ENCODE results near the gene METAP1D. TPM values are rescaled to one million over a fixed set of nuclear protein-coding genes. Genes with fewer than 3 reads are reported as not detected.

METAP1D gene
- polyA plus RNA-seq, 2 of the 4 experiments (the other 2 are of a cell fraction): 7.3 to 13.3 TPM

GRCh38 chr2:172083628-172084394 is 84.1 kb downstream of the METAP1D start:
- ATAC-seq (no peak), DNase-seq (ENCODE audit: low read depth in 1 of 2, low spot score in 1 of 2) (no peak), FAIRE-seq (no peak)
- CTCF ChIA-PET: interaction anchor here (0.7 kb wide), 1 partner anchor 11 kb away, joined by 3 read pairs; no protein-coding TSS in a partner anchor
- peak overlapping the region; percentile 89 for H3K4me2 ChIP-seq
- peak overlapping the region in 1 of 2 experiments; percentile 90; a peak in 3 of 6 replicates for H3K27ac ChIP-seq
- POLR2A ChIA-PET: interaction anchor here (1.0 to 2.7 kb wide), 6 partner anchors 11 to 190 kb away, joined by 4 to 32 read pairs (median 13); partner anchors contain the start of genes DLX2 and SLC25A12
- TF ChIP-seq MAZ (IDR thresholded peaks at IDR 0.05; ENCODE audit: borderline replicate concordance, low read depth, low read length) (no peak), MAFK (IDR thresholded peaks at IDR 0.05; ENCODE audit: partially characterized antibody) (no peak)
- no peaks in the 10 kb centered on the region for H3K9me3 ChIP-seq
- no peaks in the 10 kb centered on the region for H3K4me1 ChIP-seq
- WGBS (ENCODE audit: missing lambda C conversion rate): 95% methylated on average over 21 of the region's 23 CpGs
- no peak overlapping the region for H3K4me3 ChIP-seq

- no peaks in the 10 kb centered on the region for H3K9me3 ChIP-seq
- POLR2A ChIA-PET: interaction anchor here (1.0 to 2.7 kb wide), 7 partner anchors 11 to 191 kb away, joined by 4 to 32 read pairs (median 9); partner anchors contain the start of genes DLX2 and SLC25A12
- H3K4me1 ChIP-seq: no peaks in the 10 kb centered on the region
- H3K4me2 ChIP-seq: peak overlapping the region; percentile 89
- FAIRE-seq: no peak
- no peak for TF ChIP-seq HOXB13 (CRISPR knock-in tag; IDR thresholded peaks at IDR 0.05; ENCODE audit: low read depth)
- TF ChIP-seq NFE2L2 (conservative IDR thresholded peaks at IDR 0.05; ENCODE audit: low read length): no peak
- no peak for TF ChIP-seq RAD21 (conservative IDR thresholded peaks at IDR 0.05 in 1 of 2, IDR thresholded peaks at IDR 0.05 in 1 of 2)
- TF ChIP-seq ELK1 (IDR thresholded peaks at IDR 0.05; ENCODE audit: low read depth, low read length): no peak
- no peak for TF ChIP-seq CBX8 (IDR thresholded peaks at IDR 0.05)
- no peak for TF ChIP-seq POLR2A (IDR thresholded peaks at IDR 0.05; ENCODE audit: low read length)
- TF ChIP-seq USF2 (IDR thresholded peaks at IDR 0.05): no peak
- no peak for TF ChIP-seq MAFK (IDR thresholded peaks at IDR 0.05; ENCODE audit: partially characterized antibody)
- no peak for TF ChIP-seq ZC3H11A (IDR thresholded peaks at IDR 0.05)
- TF ChIP-seq POLR2AphosphoS2 (conservative IDR thresholded peaks at IDR 0.05; ENCODE audit: low read length): no peak
- TF ChIP-seq HDAC2 (IDR thresholded peaks at IDR 0.05): no peak; the same call in 1 of the 2 replicates
- no peak for TF ChIP-seq RARB (CRISPR knock-in tag; IDR thresholded peaks at IDR 0.05)
- WGBS (ENCODE audit: missing lambda C conversion rate): 87% methylated on average over 5 of the region's 17 CpGs
- peak in 1 of 2 experiments; percentile 1; a peak in 3 of 6 replicates for ATAC-seq
- CTCF ChIA-PET: interaction anchor here (1.0 to 2.0 kb wide), 3 partner anchors 15 to 22 kb away, joined by 3 to 9 read pairs (median 4); no protein-coding TSS in a partner anchor
- H3K4me3 ChIP-seq: peak overlapping the region; percentile 79
- DNase-seq (ENCODE audit: low read depth in 1 of 2, low spot score in 1 of 2): no peak
- peak overlapping the region; percentile 79 to 90 for H3K27ac ChIP-seq
These were observed 84.6 kb downstream of the METAP1D start for GRCh38 chr2:172084395-172084644.

GRCh38 chr2:172084645-172085459 is 85.1 kb downstream of the METAP1D start:
- no peak for FAIRE-seq
- H3K4me2 ChIP-seq: peak overlapping the region; percentile 89
- peak; percentile 91 to 97 for ATAC-seq
- POLR2A ChIA-PET: interaction anchor here (0.5 to 2.7 kb wide), 13 partner anchors 8 to 191 kb away, joined by 3 to 32 read pairs (median 6); partner anchors contain the start of genes DLX2, HAT1 and SLC25A12
- WGBS (ENCODE audit: missing lambda C conversion rate): under 1% methylated on average over 22 of the region's 76 CpGs
- H3K4me3 ChIP-seq: peak overlapping the region; percentile 79
- H3K9me3 ChIP-seq: no peaks in the 10 kb centered on the region
- H3K4me1 ChIP-seq: no peaks in the 10 kb centered on the region
- DNase-seq (ENCODE audit: low read depth in 1 of 2, low spot score in 1 of 2): peak; percentile 79 to 93
- H3K27ac ChIP-seq: peak overlapping the region; percentile 79 to 90
- CTCF ChIA-PET: interaction anchor here (0.8 to 2.0 kb wide), 7 partner anchors 14 to 272 kb away, joined by 3 to 9 read pairs (median 4); partner anchors contain the start of gene DLX2
- TF ChIP-seq ZNF302 (CRISPR knock-in tag; IDR thresholded peaks at IDR 0.05): no peak
- TF ChIP-seq ZFP36 (IDR thresholded peaks at IDR 0.05; ENCODE audit: borderline replicate concordance, partially characterized antibody): no peak
- TF ChIP-seq USF2 (IDR thresholded peaks at IDR 0.05): no peak
- TF ChIP-seq HOXB13 (CRISPR knock-in tag; IDR thresholded peaks at IDR 0.05; ENCODE audit: low read depth): no peak
- no peak for TF ChIP-seq RCOR1 (IDR thresholded peaks at IDR 0.05; ENCODE audit: low read depth, low read length)
- no peak; the same call in 1 of the 2 replicates for TF ChIP-seq GATA3 (IDR thresholded peaks at IDR 0.05; ENCODE audit: borderline replicate concordance)
- TF ChIP-seq SREBF2 (IDR thresholded peaks at IDR 0.05): no peak
- TF ChIP-seq HMGXB4 (CRISPR knock-in tag; IDR thresholded peaks at IDR 0.05; ENCODE audit: borderline replicate concordance): no peak
- TF ChIP-seq ELK1 (IDR thresholded peaks at IDR 0.05; ENCODE audit: low read depth, low read length): no peak
- TF ChIP-seq EHMT2 (IDR thresholded peaks at IDR 0.05; ENCODE audit: low read depth): no peak
- no peak for TF ChIP-seq ATOH8 (CRISPR knock-in tag; IDR thresholded peaks at IDR 0.05; ENCODE audit: low read depth)
